Activated CD8-positive, alpha-beta T cell treated with anti-CD3 and anti-CD28 coated beads for 36 hours (primary cell): ENCODE results near the gene ACRV1. TPM values are rescaled to one million over a fixed set of nuclear protein-coding genes. Genes with fewer than 3 reads are reported as not detected.

Source experiments
- ATAC-seq: fragments of 200-7000 bp; cut with Tn5 transposase; one replicate; pipeline ENCODE4 v1.10.0; 2021; ENCODE audit warnings: mild to moderate bottlenecking, moderate library complexity
- CTCF ChIA-PET: fragments of 350-600 bp; sonication (Branson Sonifier 250); formaldehyde crosslinking; loops from one replicate; lab custom pipeline; 2021; ENCODE audit warnings: antibody characterized with exemption; lab: Charles Lee
- POLR2A ChIA-PET: fragments of 350-600 bp; sonication (Branson Sonifier 250); formaldehyde crosslinking; loops from one replicate; lab custom pipeline; 2021; ENCODE audit warnings: antibody characterized with exemption; lab: Charles Lee
- DNase-seq: peaks from one replicate; pipeline ENCODE4 v3.0.0-alpha.2; 2020
- H3K27ac Mint-ChIP-seq: one replicate; pipeline ENCODE4 v1.8.0; 2021; ENCODE audit warnings: mild to moderate bottlenecking, mixed read lengths
- H3K27me3 Mint-ChIP-seq: one replicate; pipeline ENCODE4 v1.8.0; 2021; ENCODE audit warnings: mixed read lengths
- H3K36me3 Mint-ChIP-seq: one replicate; pipeline ENCODE4 v1.8.0; 2021; ENCODE audit warnings: low read depth, mixed read lengths
- H3K4me1 Mint-ChIP-seq: one replicate; pipeline ENCODE4 v1.8.0; 2021; ENCODE audit warnings: low read depth, mixed read lengths
- H3K4me3 Mint-ChIP-seq: one replicate; pipeline ENCODE4 v1.8.0; 2021; ENCODE audit warnings: mild to moderate bottlenecking, moderate library complexity, mixed read lengths
- H3K9me3 Mint-ChIP-seq: one replicate; pipeline ENCODE4 v1.8.0; 2021; ENCODE audit warnings: mixed read lengths
- CTCF ChIP-seq: fragments of 200-600 bp; IDR thresholded peaks from one replicate; pipeline ENCODE4 v1.8.0; 2022; ENCODE audit warnings: antibody characterized with exemption, mild to moderate bottlenecking
- intact Hi-C: fragments of 100-400 bp; cut with micrococcal nuclease; formaldehyde crosslinking; loops from one replicate; pipeline ENCODE4 v1.10.0; 2022
- total RNA-seq, 2 experiments: library from RNA; stranded (reverse); gene quantifications; one replicate each; pipeline ENCODE4 v1.2.3, GENCODE V29; 2021

The ACRV1 gene
- total RNA-seq, 2 experiments from 2014 or later, result not detected

- DNase-seq (no peak), ATAC-seq (no peak)
- H3K27me3 Mint-ChIP-seq, result no peaks in the 10 kb centered on the region
- H3K4me1 Mint-ChIP-seq, result peaks cover 9% of the 10 kb centered on the region
- POLR2A ChIA-PET, result interaction anchor here (0.6 to 5.7 kb wide), 3 partner anchors 30 to 1383 kb away, joined by 3 to 43 read pairs (median 4); partner anchors contain the start of genes EI24 and STT3A
- no peak overlapping the region for H3K4me3 Mint-ChIP-seq
- TF ChIP-seq CTCF, result no peak
- no peak overlapping the region for H3K27ac Mint-ChIP-seq
- H3K36me3 Mint-ChIP-seq, result peaks cover 53% of the 10 kb centered on the region
- intact Hi-C loops, result loop anchor here (10.0 kb wide), 1 partner anchor 253 kb away; no protein-coding TSS in a partner anchor
- no peaks in the 10 kb centered on the region for H3K9me3 Mint-ChIP-seq
- CTCF ChIA-PET, result no interaction called here
These were observed 58.7 kb downstream of the ACRV1 start for GRCh38 chr11:125621995-125622394.

Other genes with a start within 250 kb of the ACRV1 start
- gene FEZ1, start 184.6 kb downstream of the ACRV1 start, total RNA-seq, result 1 to 10 TPM; 4.5 to 6.0 TPM
- 10 to 100 TPM; 42.8 to 44.1 TPM for gene EI24, start 111.4 kb downstream of the ACRV1 start, total RNA-seq
- gene STT3A, start 88.0 kb downstream of the ACRV1 start, total RNA-seq, result 100 to 1,000 TPM; 111 to 114 TPM
- 100 to 1,000 TPM; 134 to 139 TPM for gene CHEK1, start 55.7 kb downstream of the ACRV1 start, total RNA-seq
- not detected for gene PATE1, start 65.4 kb upstream of the ACRV1 start, total RNA-seq
- not detected for gene PATE2, start 98.0 kb upstream of the ACRV1 start, total RNA-seq
- not detected for gene PATE3, start 107.3 kb upstream of the ACRV1 start, total RNA-seq
- gene PATE4, start 152.5 kb upstream of the ACRV1 start, total RNA-seq, result not detected
- 1 to 10 TPM; 4.6 to 5.2 TPM for gene HYLS1, start 206.8 kb upstream of the ACRV1 start, total RNA-seq
- gene PUS3, start 222.4 kb upstream of the ACRV1 start, total RNA-seq, result 10 to 100 TPM; 15.4 to 15.5 TPM
- gene DDX25, start 223.7 kb upstream of the ACRV1 start, total RNA-seq, result under 1 TPM; 0.43 to 0.54 TPM